Gastroesophageal sphincter (tissue), 3 donors: ENCODE results near the gene STRIT1.

Experiments used
- EP300 ChIP-seq: sonication (generic); formaldehyde crosslinking; IDR thresholded peaks from one replicate; pipeline ENCODE4 v1.6.1; 2017; ENCODE audit warnings: antibody characterized with exemption, mild to moderate bottlenecking
- POLR2A ChIP-seq, 2 donors: fragments of 450-650 bp; IDR thresholded peaks; one replicate each; pipeline ENCODE4 v1.6.1; 2017; ENCODE audit warnings: antibody characterized with exemption in 2 of 2, mild to moderate bottlenecking in 2 of 2, moderate library complexity in 1 of 2
- POLR2AphosphoS5 ChIP-seq: sonication (generic); formaldehyde crosslinking; IDR thresholded peaks from one replicate; pipeline ENCODE4 v1.6.1; 2017; ENCODE audit warnings: antibody characterized with exemption
- TF ChIP-seq, protein P1 (sequence below), 4 experiments: fragments of 200-600 bp in 2 of 4; fragments of 450-650 bp in 2 of 4; sonication (generic) in 1 of 4; IDR thresholded peaks; one replicate each; pipeline ENCODE4 v1.5.1; 2017 to 2019; ENCODE audit warnings: antibody characterized with exemption in 4 of 4, mild to moderate bottlenecking in 2 of 4, moderate library complexity in 2 of 4

DNA sequence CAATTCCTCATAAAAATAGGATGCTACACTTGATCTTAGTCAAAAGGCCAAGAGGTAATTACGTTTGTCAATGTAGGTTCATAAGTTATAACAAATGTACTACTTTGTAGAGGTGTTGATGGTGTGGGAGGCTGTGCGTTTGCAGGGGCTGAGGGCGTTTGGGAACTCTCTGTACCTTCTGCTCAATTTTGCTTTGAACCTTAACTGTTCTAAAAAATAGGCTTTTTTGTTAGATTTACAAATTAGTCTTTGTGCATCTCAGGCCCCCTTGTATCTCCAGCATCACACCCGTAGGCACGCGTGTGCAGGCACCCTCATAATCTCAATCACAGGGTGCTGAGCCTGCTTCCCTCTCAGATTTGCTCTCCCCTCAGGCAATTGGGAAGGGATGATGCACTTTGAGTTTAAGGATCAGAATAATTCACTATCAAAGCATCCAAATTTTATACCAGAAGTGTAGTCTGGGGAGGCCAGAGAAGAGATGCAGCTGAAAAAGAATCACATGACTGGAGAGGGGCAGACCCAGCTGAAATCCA, 36.1 kb upstream of the STRIT1 start:
- TF ChIP-seq POLR2A (IDR thresholded peaks at IDR 0.05): no peak
- TF ChIP-seq, protein P1, sequence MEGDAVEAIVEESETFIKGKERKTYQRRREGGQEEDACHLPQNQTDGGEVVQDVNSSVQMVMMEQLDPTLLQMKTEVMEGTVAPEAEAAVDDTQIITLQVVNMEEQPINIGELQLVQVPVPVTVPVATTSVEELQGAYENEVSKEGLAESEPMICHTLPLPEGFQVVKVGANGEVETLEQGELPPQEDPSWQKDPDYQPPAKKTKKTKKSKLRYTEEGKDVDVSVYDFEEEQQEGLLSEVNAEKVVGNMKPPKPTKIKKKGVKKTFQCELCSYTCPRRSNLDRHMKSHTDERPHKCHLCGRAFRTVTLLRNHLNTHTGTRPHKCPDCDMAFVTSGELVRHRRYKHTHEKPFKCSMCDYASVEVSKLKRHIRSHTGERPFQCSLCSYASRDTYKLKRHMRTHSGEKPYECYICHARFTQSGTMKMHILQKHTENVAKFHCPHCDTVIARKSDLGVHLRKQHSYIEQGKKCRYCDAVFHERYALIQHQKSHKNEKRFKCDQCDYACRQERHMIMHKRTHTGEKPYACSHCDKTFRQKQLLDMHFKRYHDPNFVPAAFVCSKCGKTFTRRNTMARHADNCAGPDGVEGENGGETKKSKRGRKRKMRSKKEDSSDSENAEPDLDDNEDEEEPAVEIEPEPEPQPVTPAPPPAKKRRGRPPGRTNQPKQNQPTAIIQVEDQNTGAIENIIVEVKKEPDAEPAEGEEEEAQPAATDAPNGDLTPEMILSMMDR (IDR thresholded peaks at IDR 0.05): no peak
- no peak for TF ChIP-seq POLR2AphosphoS5
- no peak for TF ChIP-seq EP300
